ENCODE results near the gene ANKMY1.

ANKMY1 gene

GRCh38 chr2:240431271-240431660 lies 126.5 kb downstream of the ANKMY1 start:
- no peak overlapping the region for H3K27ac ChIP-seq
- TF ChIP-seq CTCF (IDR thresholded peaks at IDR 0.05): no peak
- TF ChIP-seq ZFX (IDR thresholded peaks at IDR 0.05; ENCODE audit: borderline replicate concordance): no peak

- H3K27ac ChIP-seq: no peak overlapping the region
- no peak for TF ChIP-seq CTCF (IDR thresholded peaks at IDR 0.05)
- no peak for TF ChIP-seq ZFX (IDR thresholded peaks at IDR 0.05; ENCODE audit: borderline replicate concordance)
Observed at GRCh38 chr2:240430595-240430994, 127.2 kb downstream of the ANKMY1 start.

GRCh38 chr2:240429872-240430491 lies 127.8 kb downstream of the ANKMY1 start:
- TF ChIP-seq CTCF (IDR thresholded peaks at IDR 0.05): no peak
- TF ChIP-seq ZFX (IDR thresholded peaks at IDR 0.05; ENCODE audit: borderline replicate concordance): no peak
- H3K27ac ChIP-seq: no peak overlapping the region

Measured in 22Rv1 (cell line).